HG03439 (cell line): ENCODE results near the gene MTARC2.
"Not testable (repeated sequence)": the region's sequence is repeated elsewhere in the genome, so short reads cannot be mapped to it uniquely, and the experiment has no call there.

Source experiments
- ATAC-seq: cut with Tn5 transposase; IDR thresholded peaks from one replicate; pipeline ENCODE4 v1.9.1; 2021; ENCODE audit warnings: mild to moderate bottlenecking, moderate library complexity; ENCODE audit not compliant: unreplicated experiment

MTARC2 gene

DNA sequence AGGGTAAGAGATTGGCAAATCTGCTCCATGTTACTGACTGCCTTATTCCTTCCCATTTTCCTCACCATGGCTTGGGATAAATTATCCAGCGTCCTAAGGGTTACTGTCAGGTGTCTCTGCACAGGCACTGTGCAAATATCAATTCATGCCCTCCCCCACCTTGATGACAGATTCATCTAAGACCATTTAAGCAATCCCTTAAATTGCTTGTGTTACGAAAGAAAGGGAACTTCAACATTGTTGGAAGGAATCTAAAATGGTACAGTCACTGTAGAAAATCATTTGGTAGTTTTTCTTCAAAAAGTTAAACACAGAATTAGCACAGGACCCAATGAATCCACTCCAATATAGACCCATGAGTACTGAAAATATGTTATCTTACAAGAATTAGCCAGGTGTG lies 17.6 kb upstream of the MTARC2 start:
- no peak for ATAC-seq

GRCh38 chr1:220732137-220732536 lies 16.0 kb upstream of the MTARC2 start:
- no peak for ATAC-seq

DNA sequence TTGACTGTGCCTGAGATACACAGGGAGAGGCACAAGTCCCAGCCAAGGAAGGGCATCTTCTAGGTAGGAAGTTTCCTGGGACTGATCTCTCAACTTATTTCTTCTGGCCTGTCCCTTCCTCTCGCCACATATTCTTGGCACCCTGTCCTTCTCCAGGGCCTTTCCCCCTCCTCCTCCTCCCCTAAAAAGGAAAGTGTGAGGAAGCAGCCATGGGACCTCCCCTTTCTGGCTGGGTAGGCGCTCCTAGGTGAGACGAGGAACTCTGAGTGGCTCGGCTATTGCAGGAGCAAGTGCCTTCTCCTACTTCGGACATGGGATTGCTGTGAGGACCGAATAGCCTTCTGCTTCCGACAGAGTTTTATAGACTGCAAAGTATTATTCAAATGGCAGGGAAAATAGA lies 15.5 kb upstream of the MTARC2 start:
- ATAC-seq, result peak; percentile 10

GRCh38 chr1:220733086-220733601 lies 15.0 kb upstream of the MTARC2 start:
- peak; percentile 81 for ATAC-seq

- ATAC-seq, result no peak
Observed at GRCh38 chr1:220734571-220735326, 13.4 kb upstream of the MTARC2 start.

GRCh38 chr1:220736283-220736682 lies 11.8 kb upstream of the MTARC2 start:
- ATAC-seq, result not testable (repeated sequence)

DNA sequence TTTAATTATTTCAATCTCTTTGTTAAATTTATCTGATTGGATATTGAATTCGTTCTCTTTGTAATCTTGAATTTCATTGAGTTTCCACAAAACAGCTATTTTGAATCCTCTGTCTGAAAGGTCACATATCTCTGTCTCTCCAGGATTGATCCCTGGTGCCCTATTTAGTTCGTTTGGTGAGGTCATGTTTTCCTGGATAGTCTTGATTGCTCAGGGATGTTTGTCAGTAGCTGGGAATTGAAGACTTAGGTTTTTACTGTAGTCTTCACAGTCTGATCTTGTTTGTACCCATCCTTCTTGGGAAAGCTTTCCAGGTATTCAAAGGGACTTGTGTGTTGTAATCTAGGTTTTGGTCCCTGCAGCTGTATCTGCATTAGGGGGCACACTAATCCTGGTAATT lies 6.8 kb upstream of the MTARC2 start:
- no peak for ATAC-seq

DNA sequence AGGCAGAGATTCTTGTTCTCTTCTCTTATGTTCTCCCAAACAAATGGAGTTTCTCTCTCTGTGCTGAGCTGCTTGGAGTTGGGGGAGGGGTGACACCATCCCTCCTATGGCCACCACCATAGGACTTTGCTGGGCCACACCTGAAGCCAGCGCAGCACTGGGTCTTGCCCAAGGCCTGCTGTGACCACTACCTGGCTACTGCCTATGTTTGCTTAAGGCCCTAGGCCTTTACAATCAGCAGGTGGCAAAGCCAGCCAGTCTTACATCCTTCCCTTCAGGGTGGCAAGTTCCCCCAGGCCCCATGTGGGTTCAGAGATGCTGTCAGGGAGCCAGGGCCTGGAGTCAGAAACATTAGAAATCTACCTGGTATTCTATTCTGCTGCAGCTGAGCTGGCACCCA lies 6.3 kb upstream of the MTARC2 start:
- no peak for ATAC-seq

- no peak for ATAC-seq
Observed at GRCh38 chr1:220742520-220742919, 5.6 kb upstream of the MTARC2 start.

- ATAC-seq, result no peak
Observed at GRCh38 chr1:220746851-220747250, 1.3 kb upstream of the MTARC2 start.

DNA sequence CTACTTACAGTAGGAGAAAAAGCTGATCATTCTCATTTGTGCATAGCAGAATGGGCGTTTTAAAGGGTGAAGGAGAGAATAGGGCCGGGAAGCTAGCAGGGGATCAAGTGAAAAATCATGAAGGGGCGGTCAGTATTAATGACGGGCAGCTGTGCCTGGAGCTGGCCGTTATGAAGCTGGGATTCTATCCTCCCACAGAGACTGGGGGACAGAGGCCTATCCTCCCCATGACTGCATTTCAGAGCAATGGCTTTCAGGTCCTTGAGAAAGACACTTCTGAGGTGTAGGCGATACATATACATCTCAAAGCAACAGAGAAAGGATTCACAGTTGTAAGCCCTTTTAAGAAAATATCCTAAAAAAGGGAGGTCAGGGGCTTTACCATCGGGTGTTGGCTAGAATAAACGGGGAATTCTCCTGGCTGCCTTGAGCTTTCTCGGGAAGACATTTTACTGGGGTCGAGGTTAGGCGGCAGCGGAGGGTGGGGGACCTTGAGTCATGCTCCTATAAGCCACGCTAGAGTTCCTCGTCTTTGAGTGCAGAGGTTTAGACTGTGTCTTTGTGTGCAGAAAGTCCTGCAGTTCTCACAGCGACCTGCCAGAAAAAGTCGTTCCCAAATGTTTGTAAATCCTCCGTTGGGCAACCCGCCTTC lies 559 bp upstream of the MTARC2 start:
- ATAC-seq, result no peak

DNA sequence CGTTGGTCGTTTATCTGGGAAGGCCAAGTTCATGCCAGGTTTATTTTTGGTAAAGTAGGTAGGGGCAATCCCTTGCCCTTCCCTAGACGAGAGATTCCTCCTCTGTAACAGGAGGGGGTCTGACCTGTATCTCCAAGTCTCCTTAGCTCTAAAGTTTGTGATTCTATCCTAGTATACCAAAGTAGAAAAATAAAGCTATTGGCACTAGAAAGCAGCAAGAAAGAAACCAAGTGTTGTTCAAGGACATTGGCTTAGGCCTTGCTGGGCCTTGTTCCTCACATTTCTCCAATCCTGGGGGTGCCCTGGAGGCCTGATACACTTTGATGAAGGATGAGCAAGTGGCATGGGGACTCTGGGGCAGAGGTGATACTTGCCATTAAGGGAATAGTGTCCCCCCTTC lies 814 bp downstream of the MTARC2 start:
- ATAC-seq, result no peak

- ATAC-seq, result no peak
Observed at GRCh38 chr1:220750131-220750515, 2.0 kb downstream of the MTARC2 start.

DNA sequence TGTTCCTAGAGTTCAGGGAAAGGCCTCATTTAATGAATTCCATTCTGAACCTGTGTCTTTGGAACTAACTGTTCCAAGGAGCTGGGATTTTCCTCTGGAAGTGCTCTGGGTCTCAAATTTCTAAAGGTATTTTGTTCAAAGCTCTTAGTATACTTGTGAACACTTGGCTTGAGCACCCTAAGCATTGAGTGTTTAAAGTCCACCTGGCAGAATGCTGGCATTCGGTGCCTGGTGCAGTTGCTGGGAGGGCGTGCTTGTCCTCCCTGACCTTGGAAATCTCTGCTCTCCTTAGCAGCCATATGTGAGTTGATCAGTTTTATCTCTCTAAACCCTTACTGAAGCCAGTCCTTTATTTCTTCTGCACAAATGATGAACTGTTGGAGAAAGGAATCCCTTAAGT lies 3.0 kb downstream of the MTARC2 start:
- no peak for ATAC-seq

GRCh38 chr1:220754212-220754917 lies 6.2 kb downstream of the MTARC2 start:
- no peak for ATAC-seq

DNA sequence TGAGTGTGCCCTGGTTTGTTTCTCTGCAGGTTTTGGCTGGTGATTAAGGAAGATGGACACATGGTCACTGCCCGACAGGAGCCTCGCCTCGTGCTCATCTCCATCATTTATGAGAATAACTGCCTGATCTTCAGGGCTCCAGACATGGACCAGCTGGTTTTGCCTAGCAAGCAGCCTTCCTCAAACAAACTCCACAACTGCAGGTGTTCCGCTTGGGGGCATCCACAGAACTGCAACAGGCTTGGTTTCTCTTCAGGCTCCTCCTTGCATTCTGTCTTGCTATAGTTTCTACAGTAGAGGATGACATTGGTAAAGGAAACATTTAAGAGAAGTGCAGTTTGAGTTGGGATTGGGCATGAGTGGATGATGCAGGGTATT lies 6.8 kb downstream of the MTARC2 start:
- no peak for ATAC-seq

- no peak for ATAC-seq
Observed at GRCh38 chr1:220755309-220755708, 7.2 kb downstream of the MTARC2 start.

DNA sequence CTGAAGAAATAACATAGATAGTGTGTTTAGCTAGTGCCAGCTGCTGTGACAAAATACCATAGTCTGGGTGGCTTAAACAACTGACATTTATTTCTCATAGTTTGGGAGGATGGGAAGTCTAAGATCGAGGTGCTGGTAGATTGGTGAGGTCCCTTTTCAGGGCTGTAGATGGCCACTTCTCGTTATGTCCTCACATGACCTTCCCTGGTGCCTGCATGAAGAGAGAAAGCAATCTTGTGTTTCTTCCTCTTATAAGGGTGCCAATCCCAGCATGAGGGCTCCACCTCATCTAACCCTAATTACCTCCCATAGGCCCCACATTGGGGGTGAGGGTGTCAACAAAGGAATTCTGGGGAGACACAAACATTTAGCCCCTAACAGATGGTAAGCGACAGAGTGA lies 9.3 kb downstream of the MTARC2 start:
- no peak for ATAC-seq

DNA sequence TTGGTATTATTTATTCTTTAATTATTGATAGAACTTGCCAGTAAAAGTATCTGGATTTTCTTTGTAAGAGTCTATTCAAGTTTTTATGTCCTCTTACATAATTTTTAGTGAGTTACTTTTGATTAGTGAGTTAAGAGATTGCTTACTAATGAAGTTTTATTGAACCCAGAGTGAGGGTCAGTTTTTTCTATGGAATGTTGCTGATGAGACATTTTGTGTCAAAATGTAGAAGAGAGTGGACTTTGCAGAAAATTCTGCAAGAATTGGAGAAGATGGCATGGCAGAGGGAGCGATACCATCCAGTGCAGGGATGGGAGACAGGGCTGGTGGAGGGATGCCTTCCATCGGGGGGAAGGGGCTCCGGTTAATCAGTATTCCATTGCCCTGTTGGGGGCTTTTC lies 11.0 kb downstream of the MTARC2 start:
- no peak for ATAC-seq

GRCh38 chr1:220761688-220762427 lies 13.7 kb downstream of the MTARC2 start:
- no peak for ATAC-seq

DNA sequence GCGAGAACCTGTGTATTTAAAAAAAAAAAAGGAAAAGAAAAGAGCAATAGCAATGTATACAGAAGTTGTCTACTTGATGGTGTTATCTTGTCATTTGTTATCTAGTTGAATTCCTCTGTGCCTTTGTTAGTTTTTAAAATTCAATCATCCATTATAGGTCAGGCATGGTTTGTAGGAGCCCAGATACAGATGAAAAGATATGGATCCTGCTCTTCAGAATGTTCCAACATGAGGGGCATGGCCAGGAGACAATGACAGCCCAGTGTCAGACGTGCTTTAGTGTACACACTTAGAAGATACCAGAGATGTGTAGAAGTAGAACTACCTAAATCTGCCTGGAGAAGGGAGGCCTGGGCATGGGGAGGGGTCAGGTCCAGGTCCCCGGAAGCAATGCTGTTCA lies 16.6 kb downstream of the MTARC2 start:
- no peak for ATAC-seq
